ENCODE measurements around the gene SAG.

SAG gene

DNA sequence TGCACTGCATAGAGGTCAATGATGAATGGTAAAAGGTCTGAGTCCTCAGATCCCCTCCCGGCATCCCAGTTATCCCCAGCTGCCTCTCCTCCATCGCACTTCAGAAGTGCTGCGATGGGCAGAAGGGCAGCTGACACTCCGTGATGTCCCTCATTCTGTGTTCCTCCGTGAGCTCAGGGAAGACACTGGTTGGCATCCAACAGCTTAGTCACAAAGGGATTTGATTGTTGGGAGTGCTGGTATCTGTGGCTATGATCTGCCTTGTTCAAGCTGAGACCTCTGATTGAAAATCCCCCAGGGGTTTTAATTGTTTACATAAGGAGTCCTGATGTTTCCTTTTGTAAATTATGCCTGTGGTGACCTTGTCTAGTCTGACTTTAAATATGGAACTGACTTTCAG lies 19.0 kb upstream of the SAG start:
- DNase-seq (ENCODE audit: low read depth), result no peak

DNA sequence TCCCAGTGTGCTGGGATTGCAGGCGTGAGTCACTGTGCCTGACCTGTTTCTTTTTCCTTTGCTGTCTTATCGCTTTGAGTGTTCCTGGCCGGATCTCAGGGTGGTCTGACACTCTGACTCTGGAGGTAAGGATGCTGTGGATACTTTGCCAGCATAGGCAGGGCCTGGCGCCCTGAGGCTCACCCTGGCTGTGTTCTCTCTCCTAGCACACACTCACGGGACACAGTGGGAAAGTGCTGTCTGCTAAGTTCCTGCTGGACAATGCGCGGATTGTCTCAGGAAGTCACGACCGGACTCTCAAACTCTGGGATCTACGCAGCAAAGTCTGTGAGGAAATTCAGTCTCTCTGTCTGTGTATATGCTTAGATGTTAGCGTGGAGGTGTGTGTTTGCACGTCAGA lies 18.0 kb upstream of the SAG start:
- DNase-seq (ENCODE audit: low read depth), result no peak

DNA sequence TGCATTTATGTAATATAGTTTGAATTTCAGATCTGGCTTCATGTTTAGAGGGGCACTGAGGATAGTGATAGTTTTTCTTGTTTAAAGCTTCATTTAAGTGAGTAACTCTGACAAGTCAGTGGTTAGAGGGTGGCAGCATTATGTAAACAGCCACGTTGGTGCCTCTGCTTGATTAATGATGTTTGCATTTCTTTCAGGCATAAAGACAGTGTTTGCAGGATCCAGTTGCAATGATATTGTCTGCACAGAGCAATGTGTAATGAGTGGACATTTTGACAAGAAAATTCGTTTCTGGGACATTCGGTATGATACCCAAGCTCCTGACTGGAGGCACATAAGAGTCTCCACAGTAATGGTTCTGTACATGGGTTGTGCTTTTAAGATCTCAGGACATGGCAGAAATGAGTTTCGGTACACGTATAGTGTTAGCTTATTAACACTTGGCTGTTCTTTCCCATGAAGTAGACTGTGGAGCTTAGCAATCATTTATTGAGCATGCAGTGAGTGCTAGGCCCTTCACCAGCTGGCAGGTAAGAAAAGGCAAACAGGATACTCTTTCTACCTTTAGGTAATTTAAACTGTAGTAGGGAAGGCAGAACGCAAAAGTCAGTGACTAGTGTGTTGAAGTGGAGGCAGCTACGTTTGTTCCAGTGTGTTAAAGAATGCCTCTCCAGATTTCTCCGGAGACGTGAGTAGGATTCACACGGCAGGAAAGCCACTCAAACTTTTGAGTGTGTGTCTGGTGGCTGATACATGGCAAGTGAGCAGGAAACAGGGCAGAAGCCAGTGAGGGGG lies 17.4 kb upstream of the SAG start:
- no peak for DNase-seq (ENCODE audit: low read depth)

DNA sequence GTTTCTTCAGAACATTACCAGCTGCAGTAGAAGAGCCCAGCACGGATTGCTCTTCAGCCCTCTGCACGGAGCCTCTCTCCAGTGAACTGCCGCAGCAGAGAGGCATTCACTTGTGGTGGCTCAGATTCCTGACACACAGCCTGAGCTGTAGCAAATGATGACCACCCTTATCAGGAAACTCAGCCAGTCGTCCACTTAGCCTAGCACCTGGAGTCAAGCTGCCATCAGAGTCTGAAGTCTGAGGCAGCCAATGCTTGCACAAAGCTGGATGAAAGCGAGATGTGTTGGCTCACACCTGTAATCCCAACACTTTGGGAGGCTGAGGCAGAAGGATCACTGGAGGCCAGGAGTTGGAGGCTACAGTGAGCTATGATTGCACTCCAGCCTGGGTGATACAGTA lies 11.7 kb upstream of the SAG start:
- no peak for DNase-seq (ENCODE audit: low read depth)

DNA sequence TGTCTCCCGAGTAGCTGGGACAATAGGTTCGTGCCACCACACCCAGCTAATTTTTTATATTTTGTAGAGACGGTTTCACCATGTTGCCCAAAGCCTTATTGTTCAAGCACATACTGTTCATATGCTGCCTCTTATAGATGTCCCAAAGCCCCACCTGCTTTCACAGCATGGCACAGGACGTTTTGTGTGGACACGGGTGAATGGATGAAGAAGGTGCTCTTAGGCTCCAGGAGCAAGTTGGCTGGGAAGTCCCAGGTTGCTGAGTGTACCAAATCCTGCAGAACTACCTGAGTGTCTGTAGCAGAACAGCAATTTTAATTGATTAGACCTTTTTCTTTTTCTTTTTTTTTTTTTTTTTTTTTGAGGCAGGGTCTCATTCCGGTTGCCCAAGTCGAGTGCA lies 10.5 kb upstream of the SAG start:
- no peak for DNase-seq (ENCODE audit: low read depth)

DNA sequence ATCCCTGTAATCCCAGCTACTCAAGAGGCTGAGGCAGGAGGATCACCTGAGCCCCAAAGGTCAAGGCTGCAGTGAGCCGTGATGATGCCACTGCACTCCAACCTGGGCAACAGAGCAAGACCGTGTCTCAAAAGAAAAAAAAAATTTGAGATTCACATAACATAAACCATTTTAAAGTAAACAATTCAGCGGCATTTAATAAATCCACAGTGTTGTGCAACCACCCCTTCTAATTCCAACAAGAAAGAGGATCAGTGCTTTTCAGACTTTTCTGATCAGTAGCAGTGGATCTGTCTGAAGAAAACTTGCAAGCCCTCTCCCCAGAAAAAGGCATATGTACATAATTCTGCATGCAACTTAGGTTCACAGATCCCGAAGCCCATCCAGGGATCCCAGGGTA lies 7.2 kb upstream of the SAG start:
- DNase-seq (ENCODE audit: low read depth), result no peak

DNA sequence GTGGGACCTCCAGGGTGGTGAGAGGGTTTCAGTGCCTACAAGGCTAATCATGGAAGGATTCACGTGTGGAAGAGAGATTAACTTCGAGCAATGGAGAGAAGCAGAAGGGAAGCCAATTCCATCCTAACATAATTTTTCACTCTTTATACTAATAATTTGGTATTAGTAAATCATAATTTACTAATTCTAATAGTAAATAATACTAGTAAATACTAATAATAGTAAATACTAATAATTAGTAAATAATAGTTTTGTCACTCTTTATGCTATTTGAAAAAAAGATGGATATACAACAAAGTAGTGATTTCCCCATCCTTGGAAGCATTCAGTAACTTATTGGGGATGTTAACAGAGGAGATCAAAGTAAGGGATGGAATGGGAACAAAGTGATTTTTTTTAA lies 6.4 kb upstream of the SAG start:
- DNase-seq (ENCODE audit: low read depth), result no peak

DNA sequence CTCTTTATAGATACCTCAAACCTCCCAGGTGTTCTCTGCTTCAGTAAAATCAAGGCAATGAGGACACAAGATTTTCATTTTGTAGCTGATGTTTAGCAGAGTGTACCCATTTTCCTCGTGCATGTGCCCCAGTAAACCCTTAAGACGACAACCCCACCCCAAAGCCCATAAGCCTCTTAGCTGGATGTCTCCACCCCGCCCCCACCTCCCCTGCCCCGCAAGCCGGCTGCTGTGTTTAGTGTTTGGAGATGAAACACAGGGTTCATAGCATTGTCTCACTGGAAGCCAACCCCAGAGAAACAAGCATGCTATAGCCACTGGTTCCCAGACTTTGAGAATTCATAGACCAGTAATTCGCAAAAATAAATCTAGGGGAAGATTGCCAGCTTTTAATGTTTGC lies 5.8 kb upstream of the SAG start:
- DNase-seq (ENCODE audit: low read depth), result no peak

DNA sequence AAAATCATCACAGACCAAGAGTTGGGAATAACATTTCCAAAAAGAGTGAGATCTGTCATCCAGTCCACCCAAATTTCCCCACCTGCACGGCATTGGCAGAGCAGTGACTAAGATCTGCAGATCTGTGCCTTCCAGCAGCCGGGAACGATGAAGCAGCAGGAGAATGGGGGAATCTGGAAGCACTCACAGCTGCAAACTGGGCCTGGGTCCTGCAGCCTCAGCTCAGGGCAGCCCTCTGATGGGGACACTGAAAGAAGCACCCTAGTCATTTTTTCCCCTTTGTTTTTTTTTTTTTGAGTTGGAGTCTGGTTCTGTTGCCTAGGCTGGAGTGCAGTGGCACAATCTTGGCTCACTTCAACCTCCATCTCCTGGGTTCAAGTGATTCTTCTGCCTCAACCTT lies 4.4 kb upstream of the SAG start:
- DNase-seq (ENCODE audit: low read depth), result no peak

DNA sequence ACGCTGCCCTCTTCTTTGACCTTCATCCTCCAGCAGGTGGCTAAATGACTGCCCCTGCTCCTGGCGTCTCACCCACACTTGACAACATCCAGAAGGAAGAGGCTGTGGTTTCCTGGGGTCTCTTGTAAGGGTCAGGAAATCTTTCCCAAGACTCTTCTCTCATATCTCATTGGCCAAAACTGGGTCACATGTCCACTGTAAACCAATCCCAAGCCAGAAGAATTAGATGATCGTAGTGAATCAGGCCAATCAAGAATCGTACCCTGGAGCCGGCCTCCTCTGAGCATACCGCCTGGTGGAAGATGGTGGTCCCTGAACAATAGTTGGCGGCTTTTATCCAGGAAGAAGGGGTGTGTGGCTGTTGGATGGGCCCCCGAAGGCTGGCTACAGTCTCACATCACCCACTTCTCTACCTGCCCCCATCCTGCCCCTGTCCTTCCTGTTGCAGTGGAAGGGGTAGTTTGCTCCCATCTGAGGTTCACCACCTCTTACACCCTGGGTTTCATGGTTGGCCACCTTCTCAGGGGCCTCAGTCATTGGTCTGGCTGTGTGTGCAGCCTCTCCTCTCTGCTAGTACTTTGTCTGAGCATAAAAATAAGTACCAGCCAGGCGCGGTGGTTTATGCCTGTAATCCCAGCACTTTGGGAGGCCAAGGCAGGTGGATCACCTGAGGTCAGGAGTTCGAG lies 3.8 kb downstream of the SAG start:
- no peak for DNase-seq (ENCODE audit: low read depth)

DNA sequence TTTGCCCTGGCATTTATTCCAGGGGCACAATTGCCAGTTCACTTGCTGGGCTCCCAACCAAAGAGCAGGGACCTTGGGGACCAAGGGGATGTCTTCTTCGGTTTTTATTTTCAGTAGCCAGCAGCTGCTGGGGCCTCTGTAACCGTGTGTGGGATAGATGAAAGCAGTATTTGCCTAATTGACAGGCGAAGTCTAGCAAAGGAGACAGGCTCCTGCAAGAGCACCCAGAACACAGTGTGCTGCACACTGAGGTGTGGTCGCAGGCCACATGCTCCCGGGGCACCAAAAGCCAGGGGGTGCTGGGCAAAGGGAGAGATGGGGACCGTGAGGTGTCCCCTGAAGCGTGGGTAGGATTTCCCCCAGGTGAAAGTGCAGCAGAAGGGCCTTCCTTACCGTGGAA lies 5.3 kb downstream of the SAG start:
- DNase-seq (ENCODE audit: low read depth), result no peak

DNA sequence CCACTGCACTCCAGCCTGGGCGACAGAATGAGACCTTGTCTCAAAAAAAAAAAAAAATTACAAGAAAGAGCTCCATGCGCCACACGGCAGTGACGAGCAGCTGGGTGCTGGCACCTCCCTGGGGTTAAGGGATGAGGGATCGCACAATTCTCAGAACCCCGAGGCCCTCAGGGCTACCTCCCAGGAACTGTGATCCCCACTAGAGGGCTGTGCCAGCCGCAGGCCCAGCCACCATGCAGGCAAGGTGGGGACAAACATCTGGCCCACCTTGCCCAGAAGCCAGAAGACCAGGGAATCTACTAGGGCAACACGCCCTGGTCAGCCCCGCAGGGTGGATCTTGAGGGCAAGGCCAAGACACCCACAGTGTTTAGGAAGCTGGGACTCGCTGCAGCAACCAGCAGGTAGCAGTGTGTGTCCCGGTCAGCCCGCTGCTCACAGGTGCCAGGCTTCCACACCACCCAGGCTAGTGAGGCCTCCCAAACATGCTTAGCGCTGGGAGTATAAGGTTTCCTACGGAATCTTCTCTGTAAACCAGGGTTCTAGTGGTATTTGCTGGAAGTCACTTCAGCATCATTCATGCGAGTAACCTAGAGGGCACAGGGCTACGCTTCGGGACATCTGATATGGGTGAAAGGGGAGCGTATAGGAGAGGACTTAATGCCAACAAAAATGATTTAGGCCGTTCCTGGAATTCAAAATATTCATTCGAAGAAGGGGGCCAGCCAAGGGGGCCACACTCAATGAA lies 6.7 kb downstream of the SAG start:
- DNase-seq (ENCODE audit: low read depth), result no peak

DNA sequence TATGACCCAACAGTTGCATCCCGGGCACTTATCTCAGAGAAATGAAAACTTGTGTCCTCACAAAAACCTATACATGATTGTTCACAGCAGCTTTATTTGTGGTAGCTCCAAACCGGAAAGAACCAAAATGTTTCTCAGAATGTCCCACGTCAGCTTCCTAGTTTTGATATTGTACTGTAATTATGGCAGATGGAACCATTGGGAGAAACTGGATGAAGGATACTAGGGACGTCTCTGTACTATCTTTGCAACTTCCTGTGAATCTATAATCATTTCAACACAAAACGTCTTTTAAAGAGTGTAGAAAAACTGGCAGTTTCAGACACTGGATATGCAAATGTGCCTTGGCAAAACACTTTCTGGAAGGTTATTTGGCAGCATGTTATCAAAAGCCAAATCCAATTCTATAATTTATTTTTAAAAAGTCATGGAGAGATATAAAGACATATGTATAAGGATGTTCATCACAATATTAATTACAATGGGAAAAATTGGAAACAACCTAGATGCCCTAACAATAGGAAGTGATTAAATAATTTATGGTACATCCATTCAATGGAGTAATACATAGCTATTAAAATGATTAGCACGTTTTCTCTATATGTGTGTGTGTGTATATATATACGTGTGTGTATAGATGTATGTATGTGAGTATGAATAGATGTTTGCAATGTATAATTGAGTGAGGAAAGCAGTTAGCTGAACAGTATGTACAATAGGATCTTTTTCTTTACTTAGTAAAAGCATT lies 9.8 kb downstream of the SAG start:
- DNase-seq (ENCODE audit: low read depth), result no peak

DNA sequence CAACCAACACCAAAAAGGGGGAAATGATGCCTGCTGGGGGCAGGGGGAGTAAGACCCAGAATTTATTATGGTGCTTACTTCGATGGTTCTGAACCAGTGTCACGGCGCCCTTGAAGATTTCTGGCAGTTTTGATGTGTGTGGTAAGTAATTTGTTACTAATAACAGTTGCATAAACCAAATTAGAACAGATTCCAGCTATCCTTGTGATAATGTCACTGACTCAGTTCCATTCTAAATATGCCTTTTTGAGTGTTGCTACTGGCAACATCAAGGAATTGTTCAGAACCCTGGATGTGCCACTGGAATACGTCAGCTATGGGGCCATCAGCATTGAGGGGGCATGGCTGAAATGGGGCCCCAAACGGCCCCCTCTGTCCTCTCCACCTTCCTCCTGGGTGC lies 11.6 kb downstream of the SAG start:
- DNase-seq (ENCODE audit: low read depth), result no peak

DNA sequence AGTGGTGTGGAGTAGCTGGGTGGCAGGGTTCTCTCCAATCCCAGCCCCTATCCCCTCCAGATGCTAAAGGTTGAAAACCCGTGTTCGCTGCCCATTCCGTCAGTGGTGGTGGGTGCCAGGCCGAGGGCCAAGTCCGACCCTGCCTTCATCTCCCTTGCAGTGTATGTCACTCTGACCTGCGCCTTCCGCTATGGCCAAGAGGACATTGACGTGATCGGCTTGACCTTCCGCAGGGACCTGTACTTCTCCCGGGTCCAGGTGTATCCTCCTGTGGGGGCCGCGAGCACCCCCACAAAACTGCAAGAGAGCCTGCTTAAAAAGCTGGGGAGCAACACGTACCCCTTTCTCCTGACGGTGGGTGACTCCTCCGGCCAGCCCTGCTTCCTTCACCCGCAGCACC lies 12.9 kb downstream of the SAG start:
- no peak for DNase-seq (ENCODE audit: low read depth)

DNA sequence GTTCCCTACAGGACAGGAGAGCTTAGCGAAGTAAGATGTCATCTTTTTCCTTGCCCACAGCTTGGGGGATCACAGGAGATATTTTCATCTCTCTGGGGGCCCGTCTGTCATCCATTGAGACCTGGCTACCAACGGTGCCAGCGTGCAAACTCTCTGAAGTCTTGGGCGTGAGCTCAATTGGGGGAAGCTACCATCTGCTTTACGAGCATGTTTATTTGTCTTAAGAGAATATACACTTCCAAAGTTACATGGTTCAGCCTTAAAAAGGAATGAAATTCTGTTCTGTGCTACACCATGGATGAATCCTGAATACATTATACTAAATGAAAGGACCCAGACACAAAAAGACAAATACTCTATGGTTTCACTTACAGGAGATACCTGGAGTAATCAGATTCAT lies 13.6 kb downstream of the SAG start:
- no peak for DNase-seq (ENCODE audit: low read depth)

DNA sequence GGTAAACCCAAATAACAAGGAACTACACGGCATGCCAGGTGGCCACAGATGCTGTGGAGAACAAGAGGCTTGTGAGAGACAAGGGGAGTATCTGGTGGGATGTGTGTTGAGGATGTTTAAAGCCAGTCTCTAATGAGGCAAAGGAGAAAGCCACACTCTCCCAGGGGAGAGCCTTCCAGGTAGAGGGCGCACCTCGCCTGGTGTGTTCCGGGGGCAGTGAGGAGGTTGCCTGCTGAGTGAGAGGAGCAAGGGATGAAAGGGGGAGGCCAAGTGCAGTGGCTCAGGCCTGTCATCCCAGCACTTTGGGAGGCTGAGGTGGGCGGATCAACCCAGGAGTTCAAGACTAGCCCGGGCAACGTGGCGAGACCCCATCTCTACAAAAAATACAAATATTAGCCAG lies 16.2 kb downstream of the SAG start:
- no peak for DNase-seq (ENCODE audit: low read depth)

DNA sequence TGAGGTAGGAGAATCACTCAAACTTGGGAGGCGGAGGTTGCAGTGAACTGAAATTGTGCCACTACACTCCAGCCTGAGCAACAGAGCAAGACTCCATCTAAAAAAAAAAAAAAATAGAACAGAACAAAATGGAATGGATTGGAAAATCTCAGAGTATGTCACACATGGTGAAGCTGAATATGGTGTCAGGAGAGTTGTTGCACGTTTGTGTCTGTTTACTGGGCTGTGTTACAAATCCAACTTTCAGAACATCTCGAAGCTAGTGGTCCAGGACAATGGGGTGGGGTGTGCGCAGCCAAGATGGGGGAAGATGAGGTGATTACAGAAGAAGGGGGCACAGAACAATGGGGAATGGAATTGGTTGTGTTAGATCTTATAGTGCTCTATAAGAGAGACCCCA lies 17.6 kb downstream of the SAG start:
- no peak for DNase-seq (ENCODE audit: low read depth)

DNA sequence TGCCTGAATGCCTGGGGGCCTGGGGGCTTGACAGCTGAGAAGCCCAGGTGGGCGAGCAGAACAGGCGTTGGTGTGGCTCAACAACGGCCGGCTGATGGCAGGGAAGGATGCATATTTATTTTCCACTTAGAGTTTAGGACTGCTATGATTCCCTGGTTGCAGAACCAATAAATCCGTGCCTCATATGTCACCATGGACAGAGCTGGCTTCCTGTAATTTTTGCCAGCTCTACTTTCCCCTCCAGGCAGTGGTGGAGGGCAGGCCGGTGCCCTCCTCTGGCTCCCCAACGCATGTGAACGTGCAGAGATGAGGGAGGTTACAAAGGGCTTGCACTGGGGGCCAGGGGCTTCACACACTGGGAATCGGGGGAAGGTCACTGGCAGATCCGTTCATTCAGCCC lies 18.2 kb downstream of the SAG start:
- no peak for DNase-seq (ENCODE audit: low read depth)

DNA sequence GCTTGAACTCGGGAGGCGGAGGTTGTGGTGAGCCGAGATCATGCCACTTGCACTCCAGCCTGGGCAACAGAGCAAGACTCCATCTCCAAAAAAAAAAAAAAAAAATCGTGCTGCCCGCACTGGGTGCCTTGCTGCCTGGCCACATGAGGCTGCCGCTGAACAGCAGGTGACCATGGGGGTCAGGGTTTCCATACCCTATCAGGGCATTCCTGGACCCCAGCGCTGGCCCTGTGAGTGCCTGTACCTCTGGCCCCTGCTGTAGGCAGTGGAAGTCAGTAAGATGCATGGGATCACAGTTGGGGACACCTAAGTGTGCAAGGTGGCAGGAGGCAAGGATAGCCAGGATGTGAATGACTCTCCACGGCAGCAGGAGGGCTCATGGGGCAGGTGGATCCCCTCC lies 18.9 kb downstream of the SAG start:
- no peak for DNase-seq (ENCODE audit: low read depth)

DNA sequence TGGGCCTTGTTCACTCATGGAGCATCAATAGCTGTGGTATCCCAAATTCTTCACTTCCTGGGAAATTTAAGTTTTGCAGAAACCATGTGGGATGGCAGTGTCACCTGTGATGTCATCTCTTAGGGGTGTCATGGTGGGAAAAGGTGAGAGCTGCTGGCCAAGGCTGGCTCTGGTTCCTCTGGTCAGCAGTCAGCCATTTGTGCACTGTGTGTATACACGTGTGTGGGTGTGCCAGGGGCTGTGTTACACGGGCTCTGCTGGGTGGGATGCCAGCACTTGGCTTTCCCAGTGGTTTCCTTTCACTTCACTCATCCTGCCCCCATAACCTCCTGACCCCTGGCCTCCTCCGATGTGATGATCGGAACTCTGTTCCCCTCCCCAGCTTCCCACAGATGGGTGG lies 21.3 kb downstream of the SAG start:
- DNase-seq (ENCODE audit: low read depth), result no peak

DNA sequence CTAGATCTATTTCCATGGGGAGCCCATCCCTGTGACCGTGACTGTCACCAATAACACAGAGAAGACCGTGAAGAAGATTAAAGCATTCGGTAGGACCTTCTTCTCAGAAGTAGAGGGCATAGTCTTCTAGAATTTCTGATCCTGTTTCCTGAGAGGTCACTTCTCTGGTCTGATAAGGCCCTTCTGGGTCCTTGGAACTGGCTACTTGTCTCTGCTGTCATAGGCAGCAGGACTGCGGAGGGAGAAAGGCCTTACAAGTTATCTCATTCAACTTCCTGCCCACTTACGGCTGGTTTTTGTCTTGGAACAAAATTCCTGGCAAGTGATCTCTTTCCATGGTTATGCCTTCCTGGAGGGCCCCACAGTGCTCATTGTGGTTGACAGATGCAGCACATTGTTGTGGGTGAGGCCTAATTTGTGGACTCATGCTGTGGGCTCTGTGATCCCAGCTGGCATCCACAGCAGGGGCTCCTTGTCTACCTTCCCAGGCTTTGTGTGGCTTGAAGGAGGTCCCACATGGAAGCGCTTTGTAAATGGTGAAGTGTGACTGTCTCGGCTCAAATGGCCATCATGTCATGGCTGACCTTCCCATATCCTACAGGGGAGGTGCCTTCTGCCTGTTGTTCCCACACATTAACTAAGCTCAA lies 22.0 kb downstream of the SAG start:
- no peak for DNase-seq (ENCODE audit: low read depth)

All from stimulated activated CD4-positive, alpha-beta T cell treated with anti-CD3 and anti-CD28 coated beads, Interleukin-2, amount 100 ng/mL, for 4 hours (primary cell).